IMR-90 (cell line): ENCODE results near the gene RAB4B. TPM values are rescaled to one million over a fixed set of nuclear protein-coding genes. Genes with fewer than 3 reads are reported as not detected.

Experiments
- ATAC-seq: fragments of 200-7000 bp; cut with Tn5 transposase; 2 replicates; pipeline ENCODE4 v1.9.1; 2020; ENCODE audit warnings: low read depth, mild to moderate bottlenecking, moderate library complexity
- BruUV-seq: library from RNA; stranded (reverse); fragments of 400-500 nt; replicated peaks from 2 replicates; lab custom pipeline; 2021; lab: Mats Ljungman, UMichigan
- CTCF ChIA-PET: fragments of 300-600 bp; formaldehyde crosslinking; extraction: SDS; loops from one replicate; lab custom pipeline; 2021; ENCODE audit warnings: antibody characterized with exemption; lab: Yijun Ruan, JAX
- POLR2A ChIA-PET: fragments of 300-600 bp; sonication (Branson Sonifier 250); formaldehyde crosslinking; loops from one replicate; lab custom pipeline; 2022; ENCODE audit warnings: antibody characterized with exemption; ENCODE audit not compliant: unreplicated experiment; lab: Charles Lee
- DNase-seq: peaks from one replicate; pipeline ENCODE4 v3.0.0; 2013
- H2AFZ ChIP-seq: replicated peaks from 2 replicates; pipeline ENCODE3; 2013; ENCODE audit warnings: low read length, mild to moderate bottlenecking; ENCODE audit not compliant: poor library complexity
- H2AK5ac ChIP-seq: 2 replicates; pipeline ENCODE4 v1.6.1; 2013; ENCODE audit warnings: low read depth, low read length, inconsistent platforms
- H2AK9ac ChIP-seq: replicated peaks from 2 replicates; pipeline ENCODE3; 2013; ENCODE audit warnings: mild to moderate bottlenecking, low read depth, low read length, moderate library complexity; ENCODE audit not compliant: poor library complexity
- H2BK120ac ChIP-seq: 2 replicates; pipeline ENCODE4 v1.6.1; 2013; ENCODE audit warnings: low read depth, low read length, inconsistent platforms
- H2BK15ac ChIP-seq: 3 replicates; pipeline ENCODE4 v1.6.1; 2013; ENCODE audit warnings: low read depth, low read length, inconsistent platforms
- H2BK20ac ChIP-seq: 2 replicates; pipeline ENCODE4 v1.6.1; 2013; ENCODE audit warnings: low read depth, mild to moderate bottlenecking, inconsistent platforms, low read length, moderate library complexity
- H2BK5ac ChIP-seq: 2 replicates; pipeline ENCODE4 v1.6.1; 2013; ENCODE audit warnings: mild to moderate bottlenecking, low read depth, low read length, inconsistent platforms; ENCODE audit not compliant: poor library complexity, severe bottlenecking
- H3K14ac ChIP-seq: replicated peaks from 2 replicates; pipeline ENCODE4 v1.6.1; 2013; ENCODE audit warnings: low read depth, low read length, inconsistent platforms
- H3K18ac ChIP-seq: 2 replicates; pipeline ENCODE4 v1.6.1; 2013; ENCODE audit warnings: low read depth, low read length, control low read depth
- H3K23ac ChIP-seq: 2 replicates; pipeline ENCODE4 v1.6.1; 2013; ENCODE audit warnings: low read depth, low read length, inconsistent platforms
- H3K27ac ChIP-seq: 2 replicates; pipeline ENCODE4 v1.5.1; 2013; ENCODE audit warnings: mild to moderate bottlenecking, control low read depth, low read length; ENCODE audit not compliant: insufficient read depth
- H3K27me3 ChIP-seq: 2 replicates; pipeline ENCODE4 v1.6.1; 2013; ENCODE audit warnings: low read length; ENCODE audit not compliant: control insufficient read depth, insufficient read depth
- H3K36me3 ChIP-seq: 2 replicates; pipeline ENCODE4 v1.6.1; 2013; ENCODE audit warnings: low read length, mixed read lengths; ENCODE audit not compliant: control insufficient read depth, insufficient read depth
- H3K4ac ChIP-seq: 2 replicates; pipeline ENCODE4 v1.6.1; 2013; ENCODE audit warnings: low read depth, low read length, inconsistent platforms
- H3K4me1 ChIP-seq: 2 replicates; pipeline ENCODE4 v1.6.1; 2013; ENCODE audit warnings: low read length, mixed read lengths; ENCODE audit not compliant: control insufficient read depth, insufficient read depth
- H3K4me2 ChIP-seq: 2 replicates; pipeline ENCODE4 v1.6.1; 2013; ENCODE audit warnings: low read depth, mild to moderate bottlenecking, control low read depth, low read length, moderate library complexity
- H3K4me3 ChIP-seq: 2 replicates; pipeline ENCODE4 v1.5.1; 2013; ENCODE audit warnings: low read depth, mild to moderate bottlenecking, control low read depth, low read length, moderate library complexity; ENCODE audit not compliant: insufficient read depth
- H3K56ac ChIP-seq: 2 replicates; pipeline ENCODE4 v1.6.1; 2013; ENCODE audit warnings: low read length, inconsistent platforms; ENCODE audit not compliant: insufficient read depth; ENCODE audit errors: extremely low read depth
- H3K79me1 ChIP-seq, 2 experiments: 2 replicates each; pipeline ENCODE4 v1.6.1; 2013; ENCODE audit warnings: low read length in 2 of 2, inconsistent platforms in 1 of 2, low read depth in 1 of 2
- H3K9ac ChIP-seq: 2 replicates; pipeline ENCODE4 v1.6.1; 2013; ENCODE audit warnings: low read depth, low read length, control low read depth
- H3K9me1 ChIP-seq: 2 replicates; pipeline ENCODE4 v1.6.1; 2013; ENCODE audit warnings: low read length, inconsistent platforms; ENCODE audit not compliant: insufficient read depth
- H3K9me3 ChIP-seq: 2 replicates; pipeline ENCODE4 v1.6.1; 2013; ENCODE audit warnings: low read length; ENCODE audit not compliant: control insufficient read depth, insufficient read depth
- H4K20me1 ChIP-seq: 2 replicates; pipeline ENCODE4 v1.6.1; 2013; ENCODE audit warnings: low read length, inconsistent platforms; ENCODE audit not compliant: insufficient read depth
- H4K5ac ChIP-seq: 2 replicates; pipeline ENCODE4 v1.6.1; 2013; ENCODE audit warnings: mild to moderate bottlenecking, low read depth, low read length, control low read depth
- H4K8ac ChIP-seq, 2 experiments: 2 replicates each; pipeline ENCODE4 v1.6.1; 2013; ENCODE audit warnings: low read depth in 2 of 2, low read length in 2 of 2, control low read depth in 1 of 2, inconsistent platforms in 1 of 2
- H4K91ac ChIP-seq: 2 replicates; pipeline ENCODE4 v1.6.1; 2013; ENCODE audit warnings: low read depth, low read length, inconsistent platforms; ENCODE audit not compliant: insufficient read depth
- MAZ ChIP-seq: IDR thresholded peaks from 2 replicates; pipeline ENCODE4 v1.6.1; 2012; ENCODE audit warnings: low read depth, mild to moderate bottlenecking, low read length, improper control_type of control experiment, moderate library complexity, borderline replicate concordance
- RAD21 ChIP-seq: IDR thresholded peaks from 2 replicates; pipeline ENCODE4 v1.6.1; 2012; ENCODE audit warnings: low read length, improper control_type of control experiment
- RCOR1 ChIP-seq: IDR thresholded peaks from 2 replicates; pipeline ENCODE4 v1.6.1; 2012; ENCODE audit warnings: mild to moderate bottlenecking, low read length, improper control_type of control experiment; ENCODE audit not compliant: insufficient replicate concordance
- RFX5 ChIP-seq: IDR thresholded peaks from 2 replicates; pipeline ENCODE4 v1.8.0; 2012; ENCODE audit warnings: low read depth, mild to moderate bottlenecking, low read length, moderate library complexity
- WGBS, 2 experiments: methylation state at CpG; one replicate each; pipeline versions ENCODE4 v1.1.5 to v1.1.7; 2013; ENCODE audit warnings: missing lambda C conversion rate in 2 of 2; ENCODE audit not compliant: insufficient read length in 1 of 2; ENCODE audit errors: extremely low coverage in 2 of 2; 5-methylcytosine and 5-hydroxymethylcytosine counted together
- dilution Hi-C: fragments of 300-500 bp; cut with HindIII; formaldehyde crosslinking; loops from one replicate; pipeline ENCODE4 v1.14.3; 2018; ENCODE audit warnings: low sequenced_read_pairs; ENCODE audit not compliant: unreplicated experiment
- in situ Hi-C: fragments of 300-500 bp; cut with MboI; formaldehyde crosslinking; loops from 3 replicates; pipeline ENCODE4 v1.14.3; 2019; ENCODE audit warnings: low sequenced_read_pairs, inconsistent platforms, mixed read lengths
- intact Hi-C: fragments of 100-400 bp; cut with micrococcal nuclease; formaldehyde crosslinking; loops from 2 replicates; pipeline ENCODE4 v1.10.0; 2022
- polyA plus RNA-seq, 3 experiments: library from polyadenylated mRNA; depleted of rRNA; stranded (reverse); fragments of >200 nt; gene quantifications; 2 replicates each; pipeline ENCODE4 v1.2.3, GENCODE V29; 2012; ENCODE audit warnings: low replicate concordance in 1 of 3
- total RNA-seq: library from RNA; depleted of rRNA; stranded (reverse); fragments of >200 nt; gene quantifications from 2 replicates; pipeline ENCODE4 v1.2.3, GENCODE V29; 2012

The RAB4B gene
- total and polyA plus RNA-seq, 2 of the 4 experiments (the other 2 are of a cell fraction): 7.9 to 21.4 TPM

- H3K9me3 ChIP-seq: no peaks in the 10 kb centered on the region
- H3K9ac ChIP-seq: no peak overlapping the region
- H2BK120ac ChIP-seq: no peak overlapping the region
- peaks cover under 1% of the 10 kb centered on the region; the same call in 1 of the 2 replicates for H3K9me1 ChIP-seq
- 94% methylated on average over 5 of the region's 25 CpGs; no CpG with 5 or more reads in 1 of the 2 experiments for WGBS, 2 experiments
- H3K4ac ChIP-seq: no peak overlapping the region
- H3K14ac ChIP-seq: no peak overlapping the region
- no peak overlapping the region for H2BK15ac ChIP-seq
- H3K36me3 ChIP-seq: peaks cover 14% of the 10 kb centered on the region
- no peak overlapping the region for H3K23ac ChIP-seq
- H3K4me1 ChIP-seq: no peaks in the 10 kb centered on the region; the same call in 1 of the 2 replicates
- ATAC-seq (no peak), DNase-seq (no peak)
- H3K27ac ChIP-seq: no peak overlapping the region
- no peak overlapping the region for H2BK5ac ChIP-seq
- H2BK20ac ChIP-seq: no peak overlapping the region
- in situ Hi-C loops: no loop called here
- H4K20me1 ChIP-seq: no peaks in the 10 kb centered on the region
- no peak overlapping the region for H3K4me2 ChIP-seq
- TF ChIP-seq RFX5 (no peak), RCOR1 (no peak), RAD21 (no peak), MAZ (no peak)
- no peak overlapping the region for H2AK5ac ChIP-seq
- CTCF ChIA-PET: no interaction called here
- H3K79me1 ChIP-seq: peaks cover 0 to 1% of the 10 kb centered on the region in 2 experiments; a peak in 1 of 4 replicates
- no peak overlapping the region for H4K8ac ChIP-seq
- dilution Hi-C loops: no loop called here
- no peak overlapping the region for H2AFZ ChIP-seq
- H3K4me3 ChIP-seq: no peak overlapping the region
- intact Hi-C loops: no loop called here
- H3K27me3 ChIP-seq: no peaks in the 10 kb centered on the region
- no peak overlapping the region for H3K18ac ChIP-seq
- POLR2A ChIA-PET: no interaction called here
- peak overlapping the region; percentile 55 for H2AK9ac ChIP-seq
- H4K5ac ChIP-seq: no peak overlapping the region
- H4K91ac ChIP-seq: no peak overlapping the region
- H3K56ac ChIP-seq: no peak overlapping the region
- no TSS peak for BruUV-seq
Observed at GRCh38 chr19:40786060-40787037, 8.3 kb downstream of the RAB4B start.
